Ovary (tissue), 3 donors: ENCODE data around the gene CASTOR1.

ENCODE experiments used
- CTCF ChIP-seq, 3 donors: fragments of 450-650 bp in 2 of 3; fragments of 200-600 bp in 1 of 3; IDR thresholded peaks; one replicate each; pipeline versions ENCODE4 v1.5.1 to v1.8.0; 2016 to 2022; ENCODE audit warnings: antibody characterized with exemption in 3 of 3, mild to moderate bottlenecking in 1 of 3
- POLR2A ChIP-seq: fragments of 450-650 bp; IDR thresholded peaks from one replicate; pipeline ENCODE4 v1.6.1; 2017; ENCODE audit warnings: antibody characterized with exemption, mild to moderate bottlenecking, moderate library complexity
- donor health status: DM: no; HTN: no; CAD: no.

GRCh38 chr22:30274437-30274812, 14.9 kb downstream of the CASTOR1 start:
- TF ChIP-seq CTCF (IDR thresholded peaks at IDR 0.05) = no peak
- no peak for TF ChIP-seq POLR2A
